A673 (cell line): Measurements from ENCODE around the gene FCRLB.

ENCODE experiments used
- EZH2 ChIP-seq: fragments of 200-600 bp; sonication (generic); IDR thresholded peaks from 2 replicates; pipeline ENCODE4 v1.6.1; 2017; ENCODE audit warnings: borderline replicate concordance, low read depth, mild to moderate bottlenecking, mixed read lengths, antibody characterized with exemption, low read length; ENCODE audit not compliant: poor library complexity, severe bottlenecking
- TF ChIP-seq, protein P1 (sequence below): fragments of 300-800, 200-600 bp; sonication (generic); conservative IDR thresholded peaks from 2 replicates; pipeline ENCODE4 v1.5.1; 2017; ENCODE audit warnings: low read depth, mild to moderate bottlenecking, antibody characterized with exemption, low read length, moderate library complexity, mixed read lengths

DNA sequence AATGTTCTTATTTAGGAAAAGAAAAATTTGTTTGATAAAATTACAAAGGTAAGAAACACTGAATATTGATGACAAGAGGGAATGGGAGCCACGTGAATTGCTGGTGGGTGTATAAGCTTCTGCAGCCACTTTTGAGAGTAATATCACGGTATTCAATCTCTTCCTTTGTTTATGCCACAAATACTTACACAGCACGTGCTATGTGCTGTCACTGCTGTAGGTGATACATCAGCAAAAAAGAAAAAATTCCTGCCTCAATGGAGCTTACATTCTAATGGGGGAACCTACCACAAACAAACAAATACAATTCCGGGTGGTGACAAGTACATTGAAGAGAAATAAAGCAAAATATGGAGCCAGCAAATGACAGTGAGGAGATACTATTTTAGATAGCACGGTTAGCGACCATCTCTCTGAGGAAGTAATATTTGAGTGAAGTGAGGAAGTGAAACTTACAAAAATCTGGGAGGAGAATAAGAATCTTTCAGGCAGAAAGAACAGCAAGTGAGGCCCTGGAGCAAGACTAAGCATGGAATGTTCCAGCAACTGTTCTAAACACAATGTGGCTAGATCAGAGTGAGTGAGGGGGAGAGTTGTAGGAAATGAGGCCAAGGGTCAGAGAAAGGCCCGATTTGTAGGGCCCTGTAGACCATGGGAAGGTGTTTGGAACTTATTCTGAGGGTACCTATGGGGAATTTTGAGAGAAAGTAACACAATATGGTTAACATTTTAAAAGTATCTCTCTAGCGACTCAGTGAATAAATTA lies 2.6 kb upstream of the FCRLB start:
- TF ChIP-seq, protein P1, sequence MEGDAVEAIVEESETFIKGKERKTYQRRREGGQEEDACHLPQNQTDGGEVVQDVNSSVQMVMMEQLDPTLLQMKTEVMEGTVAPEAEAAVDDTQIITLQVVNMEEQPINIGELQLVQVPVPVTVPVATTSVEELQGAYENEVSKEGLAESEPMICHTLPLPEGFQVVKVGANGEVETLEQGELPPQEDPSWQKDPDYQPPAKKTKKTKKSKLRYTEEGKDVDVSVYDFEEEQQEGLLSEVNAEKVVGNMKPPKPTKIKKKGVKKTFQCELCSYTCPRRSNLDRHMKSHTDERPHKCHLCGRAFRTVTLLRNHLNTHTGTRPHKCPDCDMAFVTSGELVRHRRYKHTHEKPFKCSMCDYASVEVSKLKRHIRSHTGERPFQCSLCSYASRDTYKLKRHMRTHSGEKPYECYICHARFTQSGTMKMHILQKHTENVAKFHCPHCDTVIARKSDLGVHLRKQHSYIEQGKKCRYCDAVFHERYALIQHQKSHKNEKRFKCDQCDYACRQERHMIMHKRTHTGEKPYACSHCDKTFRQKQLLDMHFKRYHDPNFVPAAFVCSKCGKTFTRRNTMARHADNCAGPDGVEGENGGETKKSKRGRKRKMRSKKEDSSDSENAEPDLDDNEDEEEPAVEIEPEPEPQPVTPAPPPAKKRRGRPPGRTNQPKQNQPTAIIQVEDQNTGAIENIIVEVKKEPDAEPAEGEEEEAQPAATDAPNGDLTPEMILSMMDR, result no peak
- TF ChIP-seq EZH2, result no peak
